Common myeloid progenitor, CD34-positive (primary cell): ENCODE results near the gene CUL3.
A peak's percentile ranks its signal among the peaks of the same experiment; 100 is the strongest.

Source experiments
- CTCF ChIA-PET: fragments of 350-600 bp; sonication (Branson Sonifier 250); formaldehyde crosslinking; loops from one replicate; lab custom pipeline; 2021; ENCODE audit warnings: antibody characterized with exemption; lab: Charles Lee
- POLR2A ChIA-PET: fragments of 350-600 bp; sonication (Branson Sonifier 250); formaldehyde crosslinking; loops from one replicate; lab custom pipeline; 2021; ENCODE audit warnings: antibody characterized with exemption; lab: Charles Lee
- DNase-seq, 3 donors: peaks; one replicate each; pipeline versions ENCODE4 v3.0.0 to v3.0.0-alpha.2; 2013
- H3K27ac ChIP-seq, 2 experiments: 1 replicate in 1 of 2; 2 replicates in 1 of 2; pipeline ENCODE4 v1.7.0; 2013; ENCODE audit warnings: inconsistent platforms in 2 of 2, low read length in 2 of 2, mild to moderate bottlenecking in 2 of 2, low read depth in 1 of 2, moderate library complexity in 1 of 2; ENCODE audit not compliant: severe bottlenecking in 2 of 2, insufficient read depth in 1 of 2, poor library complexity in 1 of 2
- H3K27me3 ChIP-seq, 5 experiments: replicated peaks in 2 of 5; 1 replicate in 3 of 5; 2 replicates in 2 of 5; pipeline versions ENCODE4 v1.6.1 to v1.7.0; 2013; ENCODE audit warnings: low read length in 4 of 5, mild to moderate bottlenecking in 2 of 5, moderate library complexity in 2 of 5, inconsistent platforms in 1 of 5; ENCODE audit not compliant: insufficient read depth in 5 of 5, control insufficient read depth in 4 of 5
- H3K36me3 ChIP-seq, 4 experiments: 1 replicate in 2 of 4; 2 replicates in 2 of 4; pipeline versions ENCODE4 v1.6.1 to v1.7.0; 2013; ENCODE audit warnings: low read length in 3 of 4, control low read depth in 1 of 4, mild to moderate bottlenecking in 1 of 4; ENCODE audit not compliant: control insufficient read depth in 4 of 4, insufficient read depth in 4 of 4
- H3K4me1 ChIP-seq, 4 experiments: 1 replicate in 3 of 4; 2 replicates in 1 of 4; pipeline versions ENCODE4 v1.6.1 to v1.7.1; 2013; ENCODE audit warnings: low read length in 3 of 4, mild to moderate bottlenecking in 3 of 4, control low read depth in 1 of 4, inconsistent platforms in 1 of 4, moderate library complexity in 1 of 4; ENCODE audit not compliant: control insufficient read depth in 4 of 4, insufficient read depth in 4 of 4; ENCODE audit errors: control extremely low read depth in 1 of 4
- H3K4me3 ChIP-seq, 7 experiments: 1 replicate in 4 of 7; 2 replicates in 3 of 7; pipeline versions ENCODE4 v1.5.1 to v1.7.0; 2013; ENCODE audit warnings: mild to moderate bottlenecking in 7 of 7, low read length in 6 of 7, moderate library complexity in 6 of 7, inconsistent platforms in 2 of 7, low read depth in 2 of 7, control low read depth in 1 of 7; ENCODE audit not compliant: insufficient read depth in 4 of 7, control insufficient read depth in 1 of 7; ENCODE audit errors: extremely low read depth in 1 of 7
- H3K9me3 ChIP-seq, 5 experiments: 1 replicate in 4 of 5; 2 replicates in 1 of 5; pipeline versions ENCODE4 v1.6.1 to v1.7.1; 2013; ENCODE audit warnings: low read length in 4 of 5, mild to moderate bottlenecking in 2 of 5, inconsistent platforms in 1 of 5, low read depth in 1 of 5, moderate library complexity in 1 of 5; ENCODE audit not compliant: control insufficient read depth in 4 of 5, insufficient read depth in 2 of 5; ENCODE audit errors: control extremely low read depth in 1 of 5
- WGBS: methylation state at CpG from one replicate; pipeline ENCODE4 v1.1.5; 2013; ENCODE audit not compliant: insufficient coverage; 5-methylcytosine and 5-hydroxymethylcytosine counted together

CUL3 gene

DNA sequence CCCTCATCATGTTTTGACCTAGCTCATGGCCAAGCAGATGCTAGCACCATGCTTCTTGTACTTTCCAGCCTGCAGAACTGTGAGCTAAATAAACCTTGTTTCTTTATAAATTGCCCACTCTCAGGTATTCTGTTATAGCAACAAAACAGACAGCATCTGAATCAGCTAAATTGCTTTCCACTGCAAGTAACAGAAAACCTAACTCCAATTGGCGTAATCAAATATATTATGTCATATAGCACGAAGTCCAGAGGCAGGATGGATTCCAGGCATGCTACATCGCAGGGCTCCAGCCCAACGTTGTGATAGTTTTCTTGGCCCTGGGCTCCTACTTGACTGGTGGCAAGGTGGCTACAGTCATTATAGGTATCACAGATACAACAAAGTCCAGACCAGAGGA lies 10.4 kb upstream of the CUL3 start:
- ChIA-PET CTCF (no interaction called here), POLR2A (no interaction called here)

DNA sequence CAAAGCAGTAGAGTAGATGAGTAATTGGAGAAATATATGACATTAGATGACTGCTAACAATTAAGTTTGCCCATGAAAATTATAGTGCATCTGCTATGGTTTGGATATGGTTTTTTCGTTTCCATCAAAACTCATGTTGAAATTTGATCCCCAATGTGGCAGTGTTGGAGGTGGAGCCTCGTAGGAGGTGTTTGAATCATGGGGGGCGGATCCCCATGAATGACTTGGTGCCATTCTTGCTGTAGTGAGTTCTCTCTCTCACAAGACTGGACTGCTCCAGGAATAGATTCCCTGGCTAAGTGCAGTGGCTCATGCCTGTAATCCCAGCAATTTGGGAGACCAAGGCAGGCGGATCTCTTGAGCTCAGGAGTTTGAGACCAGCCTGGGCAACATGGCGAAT lies 9.7 kb upstream of the CUL3 start:
- 100% methylated on average over 3 of the region's 5 CpGs for WGBS
- Histone ChIP-seq H3K36me3 (no peaks in the 10 kb centered on the region), H3K9me3 (no peaks in the 10 kb centered on the region), H3K4me1 (peaks cover 0 to 12% (median 9%) of the 10 kb centered on the region in 4 experiments), H3K4me3 (no peak overlapping the region), H3K27ac (no peak overlapping the region), H3K27me3 (no peaks in the 10 kb centered on the region)
- POLR2A ChIA-PET: no interaction called here
- CTCF ChIA-PET: no interaction called here
- no peak for DNase-seq

More for the DNA sequence above, 10.4 kb upstream of the CUL3 start:
- no peaks in the 10 kb centered on the region for H3K9me3 ChIP-seq
- H3K4me3 ChIP-seq: no peak overlapping the region
- H3K4me1 ChIP-seq: peaks cover 0 to 12% (median 9%) of the 10 kb centered on the region in 4 experiments
- H3K27ac ChIP-seq: no peak overlapping the region
- no peaks in the 10 kb centered on the region for H3K27me3 ChIP-seq
- 100% methylated on average over 4 of the region's 4 CpGs for WGBS
- H3K36me3 ChIP-seq: no peaks in the 10 kb centered on the region
- DNase-seq: no peak

DNA sequence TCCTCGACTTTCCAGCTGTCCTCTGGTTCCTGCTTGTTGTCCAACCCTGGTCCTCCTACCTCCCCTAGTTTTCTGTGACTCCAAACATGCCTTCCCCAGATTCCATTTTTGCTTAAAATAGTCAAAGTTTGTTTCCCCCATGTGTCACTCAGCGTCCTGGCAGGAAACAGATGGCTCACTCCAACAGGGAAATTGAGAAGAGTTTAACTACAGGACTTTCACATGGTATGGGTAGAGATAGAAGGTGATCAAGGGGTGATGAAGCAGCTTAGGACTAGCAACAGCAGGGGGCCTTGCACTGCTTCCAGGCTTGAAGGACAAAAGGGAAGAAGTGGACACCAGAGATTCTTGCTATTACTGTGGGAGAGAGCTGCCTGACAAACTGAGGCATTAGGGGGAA lies 6.1 kb upstream of the CUL3 start:
- 5% methylated on average over 2 of the region's 2 CpGs for WGBS
- peaks cover 4 to 31% (median 16%) of the 10 kb centered on the region in 4 experiments for H3K4me1 ChIP-seq
- H3K36me3 ChIP-seq: no peaks in the 10 kb centered on the region
- ChIA-PET CTCF (interaction anchor here (0.9 to 1.7 kb wide), 4 partner anchors 15 to 208 kb away, joined by 3 to 5 read pairs (median 3); no protein-coding TSS in a partner anchor), POLR2A (no interaction called here)
- peak overlapping the region in 1 of 7 experiments; percentile 14 for H3K4me3 ChIP-seq
- H3K9me3 ChIP-seq: no peaks in the 10 kb centered on the region
- H3K27me3 ChIP-seq: no peaks in the 10 kb centered on the region
- H3K27ac ChIP-seq: no peak overlapping the region
- DNase-seq: peak in 2 of 3 donors; percentile 58 to 71

DNA sequence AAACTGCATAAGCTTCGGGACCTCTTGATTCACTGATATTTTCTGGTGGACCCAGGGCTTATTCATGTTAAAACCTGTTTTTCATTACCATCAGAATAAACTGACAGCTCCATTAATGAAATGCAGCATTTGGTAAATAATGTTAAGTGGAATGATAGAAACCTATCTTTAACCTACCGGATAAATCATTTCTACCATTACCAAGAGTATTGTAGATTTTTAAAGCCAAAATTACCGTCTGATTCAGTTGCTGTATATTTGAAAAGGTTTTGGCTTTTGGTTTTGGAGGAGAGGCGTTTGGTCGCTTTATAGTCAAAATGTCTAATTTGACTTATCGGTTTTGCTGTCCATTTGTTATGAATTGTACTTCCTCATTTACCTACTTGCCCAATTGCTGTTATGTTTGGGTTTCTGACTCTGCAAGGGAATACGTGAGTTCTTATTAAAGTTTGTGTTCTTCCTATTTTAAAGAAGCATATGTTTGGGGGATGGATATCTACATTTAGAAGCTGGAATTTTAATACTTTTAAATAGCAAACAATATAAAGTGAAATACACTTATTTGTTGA lies 1.0 kb upstream of the CUL3 start:
- no peaks in the 10 kb centered on the region for H3K27me3 ChIP-seq
- no peaks in the 10 kb centered on the region for H3K9me3 ChIP-seq
- peak; percentile 31 to 79 (median 69) for DNase-seq
- CTCF ChIA-PET: interaction anchor here (0.9 to 3.5 kb wide), 6 partner anchors 11 to 63 kb away, joined by 3 to 11 read pairs (median 3); no protein-coding TSS in a partner anchor
- H3K4me3 ChIP-seq: peak overlapping the region in 6 of 7 experiments; percentile 74 to 93 (median 86)
- H3K36me3 ChIP-seq: no peaks in the 10 kb centered on the region
- peaks cover 18 to 50% (median 33%) of the 10 kb centered on the region in 4 experiments for H3K4me1 ChIP-seq
- H3K27ac ChIP-seq: peak overlapping the region; percentile 43 to 74
- WGBS: no CpG with 5 or more reads among the region's 7 CpGs
- POLR2A ChIA-PET: interaction anchor here (0.6 kb wide), 1 partner anchor 22 kb away, joined by 3 read pairs; no protein-coding TSS in a partner anchor

DNA sequence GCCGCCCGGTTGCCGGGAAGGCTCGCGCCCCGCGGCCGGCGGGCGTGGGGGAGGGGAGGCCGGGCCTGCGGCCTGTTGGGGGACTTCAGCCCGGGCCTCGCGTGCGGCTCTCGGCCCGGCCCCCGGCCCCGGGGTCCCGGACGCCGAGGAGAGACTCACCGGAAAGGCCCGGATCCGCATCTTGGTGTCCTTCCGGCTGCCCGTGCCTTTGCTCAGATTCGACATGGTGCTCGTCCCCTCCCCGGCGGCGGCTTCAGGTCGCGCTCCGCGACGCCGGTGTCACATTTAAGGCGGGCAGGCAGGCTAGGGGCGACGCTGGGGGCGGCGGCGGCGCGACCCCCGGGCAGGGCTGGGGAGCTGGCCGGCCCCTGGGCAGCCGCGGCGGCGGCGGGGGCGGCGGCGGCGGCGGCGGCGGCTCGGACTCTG lies 365 bp downstream of the CUL3 start:
- CTCF ChIA-PET: interaction anchor here (0.6 to 2.7 kb wide), 3 partner anchors 17 to 135 kb away, joined by 3 to 8 read pairs (median 3); no protein-coding TSS in a partner anchor

DNA sequence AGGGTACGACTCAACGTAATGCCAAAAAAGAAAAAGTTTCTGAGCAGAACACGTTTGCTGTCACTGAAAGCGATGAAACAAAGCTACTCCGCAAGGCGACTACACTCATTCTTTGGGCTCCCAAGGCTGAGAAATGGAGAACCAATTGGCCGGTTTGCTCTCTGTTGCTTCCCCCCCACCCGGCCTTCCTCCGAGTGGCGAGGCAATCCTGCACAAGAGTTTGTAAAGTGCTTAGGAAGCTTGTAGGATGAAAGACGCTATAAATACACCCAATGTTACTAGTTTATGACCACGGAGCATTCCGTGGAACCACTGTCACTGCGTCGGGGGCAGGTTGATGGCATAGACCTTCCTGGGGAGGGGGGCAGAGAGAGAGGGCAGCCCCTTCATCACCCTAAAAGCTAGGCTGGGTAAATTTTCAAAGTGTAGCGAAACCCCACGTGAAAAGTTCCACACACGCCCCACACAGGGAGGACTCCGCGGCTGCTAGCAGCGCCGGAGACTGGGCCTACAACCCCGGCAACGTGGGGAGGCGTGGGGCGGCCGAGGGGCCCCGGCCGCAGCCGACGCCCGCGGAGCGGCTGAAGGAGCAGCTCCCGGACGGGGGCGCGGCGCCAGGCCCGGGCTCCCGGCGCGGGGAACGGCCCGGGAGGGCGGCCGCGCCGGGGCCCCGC lies 915 bp downstream of the CUL3 start:
- H3K4me1 ChIP-seq: peaks cover 21 to 53% (median 36%) of the 10 kb centered on the region in 4 experiments
- no peaks in the 10 kb centered on the region for H3K9me3 ChIP-seq
- ChIA-PET CTCF (interaction anchor here (0.8 to 2.7 kb wide), 2 partner anchors 17 to 80 kb away, joined by 3 to 8 read pairs; no protein-coding TSS in a partner anchor), POLR2A (no interaction called here)
- H3K36me3 ChIP-seq: no peaks in the 10 kb centered on the region
- 0% methylated on average over 38 of the region's 50 CpGs for WGBS
- peak overlapping the region; percentile 83 to 99 (median 91) for H3K4me3 ChIP-seq
- DNase-seq: peak; percentile 22 to 65 (median 57)
- H3K27ac ChIP-seq: peak overlapping the region; percentile 82 to 85
- H3K27me3 ChIP-seq: no peaks in the 10 kb centered on the region

More for the DNA sequence above, 365 bp downstream of the CUL3 start:
- no peaks in the 10 kb centered on the region for H3K27me3 ChIP-seq
- no peaks in the 10 kb centered on the region for H3K9me3 ChIP-seq
- peak; percentile 27 to 72 (median 63) for DNase-seq
- peaks cover 17 to 48% (median 32%) of the 10 kb centered on the region in 4 experiments for H3K4me1 ChIP-seq
- peak overlapping the region; percentile 83 to 99 (median 91) for H3K4me3 ChIP-seq
- peak overlapping the region; percentile 82 to 85 for H3K27ac ChIP-seq
- WGBS: 0% methylated on average over 48 of the region's 62 CpGs
- POLR2A ChIA-PET: interaction anchor here (0.8 kb wide), 1 partner anchor 13 kb away, joined by 3 read pairs; no protein-coding TSS in a partner anchor
- no peaks in the 10 kb centered on the region for H3K36me3 ChIP-seq
